NK-92 (cell line): ENCODE data around the gene JDP2.
"Not testable (repeated sequence)": the region's sequence is repeated elsewhere in the genome, so short reads cannot be mapped to it uniquely, and the experiment has no call there.

ENCODE experiments used
- DNase-seq: peaks from one replicate; lab custom pipeline; 2025; ENCODE audit not compliant: unreplicated experiment; lab: John Stamatoyannopoulos, UW

JDP2 gene

GRCh38 chr14:75453817-75454434, 26.1 kb downstream of the JDP2 start:
- DNase-seq = no peak

- no peak for DNase-seq
These were observed 27.2 kb downstream of the JDP2 start for GRCh38 chr14:75454963-75455546.

GRCh38 chr14:75456069-75456996, 28.5 kb downstream of the JDP2 start:
- no peak for DNase-seq

GRCh38 chr14:75456997-75457335, 29.1 kb downstream of the JDP2 start:
- DNase-seq = no peak

- no peak for DNase-seq
These were observed 29.9 kb downstream of the JDP2 start for GRCh38 chr14:75457648-75458165.

- DNase-seq = no peak
These were observed 30.5 kb downstream of the JDP2 start for GRCh38 chr14:75458305-75458704.

GRCh38 chr14:75459099-75459741, 31.4 kb downstream of the JDP2 start:
- no peak for DNase-seq

GRCh38 chr14:75459791-75460190, 32.0 kb downstream of the JDP2 start:
- no peak for DNase-seq

- no peak for DNase-seq
These were observed 32.6 kb downstream of the JDP2 start for GRCh38 chr14:75460394-75460793.

GRCh38 chr14:75461303-75461702, 33.5 kb downstream of the JDP2 start:
- DNase-seq = no peak

- no peak for DNase-seq
These were observed 34.0 kb downstream of the JDP2 start for GRCh38 chr14:75461755-75462349.

- no peak for DNase-seq
These were observed 36.8 kb downstream of the JDP2 start for GRCh38 chr14:75464626-75465025.

- no peak for DNase-seq
These were observed 39.9 kb downstream of the JDP2 start for GRCh38 chr14:75467763-75468162.

GRCh38 chr14:75469164-75469563, 41.3 kb downstream of the JDP2 start:
- DNase-seq = no peak

GRCh38 chr14:75469606-75470237, 41.9 kb downstream of the JDP2 start:
- DNase-seq = no peak

- no peak for DNase-seq
These were observed 42.5 kb downstream of the JDP2 start for GRCh38 chr14:75470238-75470797.

GRCh38 chr14:75471059-75471458, 43.2 kb downstream of the JDP2 start:
- DNase-seq = no peak

- not testable (repeated sequence) for DNase-seq
These were observed 46.3 kb downstream of the JDP2 start for GRCh38 chr14:75474127-75474526.

GRCh38 chr14:75476274-75476995, 48.6 kb downstream of the JDP2 start:
- no peak for DNase-seq

GRCh38 chr14:75477881-75478280, 50.1 kb downstream of the JDP2 start:
- DNase-seq = no peak
